HEK293 (cell line): ENCODE measurements around the gene MYO18B.

ENCODE experiments used
- CTCF ChIA-PET: fragments of 350-600 bp; formaldehyde crosslinking; extraction: SDS; loops from one replicate; lab custom pipeline; 2021; ENCODE audit warnings: antibody characterized with exemption; lab: Yijun Ruan, JAX
- POLR2A ChIA-PET: fragments of 300-600 bp; formaldehyde crosslinking; extraction: SDS; loops from one replicate; lab custom pipeline; 2020; ENCODE audit warnings: antibody characterized with exemption, inconsistent platforms; lab: Yijun Ruan, JAX
- H3K27ac ChIP-seq: fragments of 200-500 bp; sonication (Bioruptor generic); 2 replicates; pipeline ENCODE4 v1.5.1; 2014; ENCODE audit warnings: low read depth, low read length, control low read depth, inconsistent platforms; ENCODE audit errors: extremely low read depth
- H3K36me3 ChIP-seq, 2 experiments: fragments of 200-500 bp in 1 of 2; sonication (Bioruptor generic) in 1 of 2; 1 replicate in 1 of 2; 2 replicates in 1 of 2; pipeline ENCODE4 v1.5.1; 2014 to 2017; ENCODE audit warnings: inconsistent platforms in 2 of 2, low read length in 2 of 2; ENCODE audit not compliant: control insufficient read depth in 2 of 2, insufficient read depth in 1 of 2
- H3K4me1 ChIP-seq: fragments of 200-500 bp; sonication (Bioruptor generic); 2 replicates; pipeline ENCODE4 v1.5.1; 2014; ENCODE audit warnings: mild to moderate bottlenecking, low read length, inconsistent platforms; ENCODE audit not compliant: control insufficient read depth, insufficient read depth
- H3K4me3 ChIP-seq: 2 replicates; pipeline ENCODE4 v1.5.1; 2011; ENCODE audit warnings: low read depth, mild to moderate bottlenecking, control low read depth, low read length, moderate library complexity
- H3K9me3 ChIP-seq: fragments of 200-500 bp; sonication (Bioruptor generic); 2 replicates; pipeline ENCODE4 v1.5.1; 2014; ENCODE audit warnings: low read depth, low read length, inconsistent platforms; ENCODE audit not compliant: control insufficient read depth, insufficient read depth
- BCL11B ChIP-seq: fragments of 450-650 bp; formaldehyde crosslinking; IDR thresholded peaks from 2 replicates; pipeline ENCODE4 v1.5.1; 2016; ENCODE audit warnings: low read depth, missing biosample characterization, missing genetic modification characterization
- HOXD13 ChIP-seq: sonication (generic); formaldehyde crosslinking; IDR thresholded peaks from 2 replicates; pipeline ENCODE4 v1.8.0; 2022; ENCODE audit warnings: missing genetic modification reagents, borderline replicate concordance
- KLF8 ChIP-seq: fragments of 450-650 bp; formaldehyde crosslinking; IDR thresholded peaks from 2 replicates; pipeline ENCODE4 v1.5.1; 2016; ENCODE audit warnings: missing biosample characterization, missing genetic modification characterization
- ZBTB7A ChIP-seq: fragments of 450-650 bp; formaldehyde crosslinking; IDR thresholded peaks from 2 replicates; pipeline ENCODE4 v1.5.1; 2016; ENCODE audit warnings: low read depth, missing biosample characterization, missing genetic modification characterization
- ZFP37 ChIP-seq: fragments of 450-650 bp; formaldehyde crosslinking; IDR thresholded peaks from 2 replicates; pipeline ENCODE4 v1.5.1; 2016; ENCODE audit warnings: missing biosample characterization, missing genetic modification characterization
- ZNF121 ChIP-seq: fragments of 450-650 bp; formaldehyde crosslinking; IDR thresholded peaks from 2 replicates; pipeline ENCODE4 v1.5.1; 2016; ENCODE audit warnings: missing biosample characterization, missing genetic modification characterization
- ZNF138 ChIP-seq: fragments of 450-650 bp; formaldehyde crosslinking; IDR thresholded peaks from 2 replicates; pipeline ENCODE4 v1.5.1; 2016; ENCODE audit warnings: missing biosample characterization, missing genetic modification characterization, borderline replicate concordance
- ZNF140 ChIP-seq: fragments of 450-650 bp; formaldehyde crosslinking; IDR thresholded peaks from 2 replicates; pipeline ENCODE4 v1.5.1; 2016; ENCODE audit warnings: missing biosample characterization, missing genetic modification characterization
- ZNF157 ChIP-seq: fragments of 450-650 bp; formaldehyde crosslinking; IDR thresholded peaks from 2 replicates; pipeline ENCODE4 v1.5.1; 2016; ENCODE audit warnings: missing biosample characterization, missing genetic modification characterization
- ZNF169 ChIP-seq: fragments of 450-650 bp; formaldehyde crosslinking; IDR thresholded peaks from 2 replicates; pipeline ENCODE4 v1.5.1; 2016; ENCODE audit warnings: missing biosample characterization, missing genetic modification characterization
- ZNF274 ChIP-seq, 2 experiments: fragments of 200-500 bp in 1 of 2; fragments of 450-650 bp in 1 of 2; sonication (Bioruptor generic) in 1 of 2; formaldehyde crosslinking in 1 of 2; IDR thresholded peaks; 2 replicates each; pipeline versions ENCODE4 v1.5.1 to v1.6.1; 2014 to 2016; ENCODE audit warnings: borderline replicate concordance in 1 of 2, inconsistent platforms in 1 of 2, low read length in 1 of 2, missing biosample characterization in 1 of 2, missing genetic modification characterization in 1 of 2
- ZNF280C ChIP-seq: fragments of 450-650 bp; formaldehyde crosslinking; IDR thresholded peaks from 2 replicates; pipeline ENCODE4 v1.5.1; 2016; ENCODE audit warnings: missing biosample characterization, missing genetic modification characterization
- ZNF302 ChIP-seq: fragments of 450-650 bp; formaldehyde crosslinking; IDR thresholded peaks from 2 replicates; pipeline ENCODE4 v1.5.1; 2016; ENCODE audit warnings: missing biosample characterization, missing genetic modification characterization, low read depth
- ZNF311 ChIP-seq: fragments of 450-650 bp; formaldehyde crosslinking; IDR thresholded peaks from 2 replicates; pipeline ENCODE4 v1.5.1; 2017; ENCODE audit warnings: missing biosample characterization, missing genetic modification characterization, borderline replicate concordance
- ZNF426 ChIP-seq: fragments of 450-650 bp; formaldehyde crosslinking; IDR thresholded peaks from 2 replicates; pipeline ENCODE4 v1.5.1; 2017; ENCODE audit warnings: missing biosample characterization, missing genetic modification characterization, mild to moderate bottlenecking, inconsistent platforms, moderate library complexity
- ZNF473 ChIP-seq: fragments of 450-650 bp; formaldehyde crosslinking; IDR thresholded peaks from 2 replicates; pipeline ENCODE4 v1.5.1; 2017; ENCODE audit warnings: missing biosample characterization, missing genetic modification characterization
- ZNF548 ChIP-seq: fragments of 450-650 bp; formaldehyde crosslinking; IDR thresholded peaks from 2 replicates; pipeline ENCODE4 v1.5.1; 2016; ENCODE audit warnings: missing biosample characterization, missing genetic modification characterization
- ZNF549 ChIP-seq: fragments of 450-650 bp; IDR thresholded peaks from 2 replicates; pipeline ENCODE4 v1.5.1; 2018; ENCODE audit warnings: missing biosample characterization, missing genetic modification characterization, mild to moderate bottlenecking, inconsistent platforms, moderate library complexity
- ZNF580 ChIP-seq: fragments of 450-650 bp; formaldehyde crosslinking; IDR thresholded peaks from 2 replicates; pipeline ENCODE4 v1.5.1; 2016; ENCODE audit warnings: missing biosample characterization, missing genetic modification characterization
- ZNF624 ChIP-seq: fragments of 450-650 bp; formaldehyde crosslinking; IDR thresholded peaks from 2 replicates; pipeline ENCODE4 v1.5.1; 2017; ENCODE audit warnings: missing biosample characterization, missing genetic modification characterization
- ZNF670 ChIP-seq: fragments of 450-650 bp; formaldehyde crosslinking; IDR thresholded peaks from 2 replicates; pipeline ENCODE4 v1.5.1; 2016; ENCODE audit warnings: missing biosample characterization, missing genetic modification characterization, low read depth
- ZNF704 ChIP-seq: fragments of 450-650 bp; formaldehyde crosslinking; IDR thresholded peaks from 2 replicates; pipeline ENCODE4 v1.5.1; 2016; ENCODE audit warnings: missing biosample characterization, missing genetic modification characterization
- ZNF792 ChIP-seq: fragments of 450-650 bp; formaldehyde crosslinking; IDR thresholded peaks from 2 replicates; pipeline ENCODE4 v1.5.1; 2016; ENCODE audit warnings: missing biosample characterization, missing genetic modification characterization

Gene MYO18B

GRCh38 chr22:25956801-25957200, 214.8 kb downstream of the MYO18B start:
- Histone ChIP-seq H3K36me3 (no peaks in the 10 kb centered on the region), H3K9me3 (no peaks in the 10 kb centered on the region), H3K4me1 (no peaks in the 10 kb centered on the region), H3K27ac (no peak overlapping the region), H3K4me3 (no peak overlapping the region)
- ChIA-PET CTCF (no interaction called here), POLR2A (no interaction called here)
- TF ChIP-seq KLF8 (no peak), ZNF140 (tag by site-specific recombination) (no peak), ZNF169 (tag by site-specific recombination) (no peak), ZNF670 (tag by site-specific recombination) (no peak), ZNF624 (tag by site-specific recombination) (no peak), ZNF426 (tag by site-specific recombination) (no peak), BCL11B (no peak), ZNF548 (tag by site-specific recombination) (no peak), ZNF549 (tag by site-specific recombination) (no peak), HOXD13 (CRISPR knock-in tag) (no peak), ZNF280C (tag by site-specific recombination) (no peak), ZNF792 (tag by site-specific recombination) (no peak), ZBTB7A (tag by site-specific recombination) (no peak), ZNF138 (no peak), ZNF473 (tag by site-specific recombination) (no peak), ZNF580 (tag by site-specific recombination) (no peak), ZFP37 (tag by site-specific recombination) (no peak), ZNF157 (tag by site-specific recombination) (no peak), ZNF121 (tag by site-specific recombination) (no peak), ZNF302 (tag by site-specific recombination) (no peak)

GRCh38 chr22:25959818-25960774, 218.1 kb downstream of the MYO18B start:
- TF ChIP-seq ZNF311 (tag by site-specific recombination) = no peak
- TF ChIP-seq ZNF274 (IDR thresholded peaks at IDR 0.05; ENCODE audit: low read length) = no peak
- no peak for TF ChIP-seq ZNF274 (tag by site-specific recombination; IDR thresholded peaks at IDR 0.05; ENCODE audit: borderline replicate concordance)
- TF ChIP-seq ZNF704 = no peak
- Histone ChIP-seq H3K4me1 (no peaks in the 10 kb centered on the region), H3K9me3 (no peaks in the 10 kb centered on the region), H3K4me3 (no peak overlapping the region), H3K36me3 (no peaks in the 10 kb centered on the region), H3K27ac (no peak overlapping the region)
- ChIA-PET POLR2A (interaction anchor here (0.7 kb wide), 1 partner anchor 626 kb away, joined by 6 read pairs; no protein-coding TSS in a partner anchor), CTCF (interaction anchor here (1.7 to 2.6 kb wide), 3 partner anchors 10 to 57 kb away, joined by 4 to 12 read pairs (median 5); no protein-coding TSS in a partner anchor)
